BE2C (cell line): ENCODE data around the gene YIPF3.
"Not testable (repeated sequence)": the region's sequence is repeated elsewhere in the genome, so short reads cannot be mapped to it uniquely, and the experiment has no call there.

Experiments
- DNase-seq: peaks from one replicate; pipeline ENCODE4 v3.0.0-alpha.2; 2020
- H3K27me3 ChIP-seq: fragments of 250-450 bp; sonication (Bioruptor Pico); 2 replicates; pipeline ENCODE4 v1.5.1; 2020; ENCODE audit warnings: mild to moderate bottlenecking
- H3K36me3 ChIP-seq: fragments of 250-450 bp; sonication (Bioruptor Pico); 2 replicates; pipeline ENCODE4 v1.5.1; 2020; ENCODE audit warnings: mild to moderate bottlenecking
- H3K4me1 ChIP-seq: fragments of 250-450 bp; sonication (Bioruptor Pico); 2 replicates; pipeline ENCODE4 v1.5.1; 2020
- H3K4me3 ChIP-seq: 2 replicates; pipeline ENCODE4 v1.5.1; 2011; ENCODE audit warnings: low read depth, low read length
- H3K9me3 ChIP-seq: fragments of 250-450 bp; sonication (Bioruptor Pico); 2 replicates; pipeline ENCODE4 v1.5.1; 2020
- CTCF ChIP-seq: IDR thresholded peaks from 2 replicates; pipeline ENCODE4 v1.5.1; 2012; ENCODE audit warnings: mild to moderate bottlenecking, low read depth, low read length

Gene YIPF3

GRCh38 chr6:43468748-43469681 is 47.7 kb downstream of the YIPF3 start:
- Histone ChIP-seq H3K9me3 (no peaks in the 10 kb centered on the region), H3K4me3 (no peak overlapping the region), H3K27me3 (no peaks in the 10 kb centered on the region), H3K36me3 (no peaks in the 10 kb centered on the region), H3K4me1 (no peaks in the 10 kb centered on the region)
- no peak for TF ChIP-seq CTCF
- DNase-seq = no peak

- no peaks in the 10 kb centered on the region for H3K27me3 ChIP-seq
- no peak overlapping the region for H3K4me3 ChIP-seq
- no peak for TF ChIP-seq CTCF
Measured at GRCh38 chr6:43468240-43468639, 48.5 kb downstream of the YIPF3 start.

GRCh38 chr6:43467752-43468151 is 49.0 kb downstream of the YIPF3 start:
- no peak for TF ChIP-seq CTCF
- Histone ChIP-seq H3K9me3 (no peaks in the 10 kb centered on the region), H3K4me1 (no peaks in the 10 kb centered on the region), H3K36me3 (no peaks in the 10 kb centered on the region), H3K4me3 (no peak overlapping the region), H3K27me3 (no peaks in the 10 kb centered on the region)
- no peak for DNase-seq

More at GRCh38 chr6:43468240-43468639, 48.5 kb downstream of the YIPF3 start:
- no peaks in the 10 kb centered on the region for H3K4me1 ChIP-seq
- no peaks in the 10 kb centered on the region for H3K36me3 ChIP-seq
- H3K9me3 ChIP-seq = no peaks in the 10 kb centered on the region
- DNase-seq = no peak

GRCh38 chr6:43467265-43467664 is 49.5 kb downstream of the YIPF3 start:
- not testable (repeated sequence) for H3K9me3 ChIP-seq, H3K4me1 ChIP-seq, H3K27me3 ChIP-seq, H3K4me3 ChIP-seq, H3K36me3 ChIP-seq, DNase-seq

- no peaks in the 10 kb centered on the region for H3K9me3 ChIP-seq
- H3K27me3 ChIP-seq = no peaks in the 10 kb centered on the region
- no peak for DNase-seq
- H3K36me3 ChIP-seq = no peaks in the 10 kb centered on the region
- no peak overlapping the region for H3K4me3 ChIP-seq
- no peaks in the 10 kb centered on the region for H3K4me1 ChIP-seq
- no peak for TF ChIP-seq CTCF
Measured at GRCh38 chr6:43465948-43466347, 50.8 kb downstream of the YIPF3 start.

GRCh38 chr6:43464337-43464736 is 52.4 kb downstream of the YIPF3 start:
- H3K9me3 ChIP-seq = no peaks in the 10 kb centered on the region
- H3K36me3 ChIP-seq = no peaks in the 10 kb centered on the region
- H3K4me3 ChIP-seq = no peak overlapping the region
- no peak for TF ChIP-seq CTCF
- no peaks in the 10 kb centered on the region for H3K4me1 ChIP-seq
- H3K27me3 ChIP-seq = no peaks in the 10 kb centered on the region
- DNase-seq = no peak
